HFFc6 (cell line): ENCODE data around the gene CBX5. TPM values are rescaled to one million over a fixed set of nuclear protein-coding genes. Genes with fewer than 3 reads are reported as not detected.

Experiments
- DNase-seq: peaks from one replicate; pipeline ENCODE4 v3.0.0-alpha.2; 2018
- H3K27ac Mint-ChIP-seq: 2 replicates; pipeline ENCODE4 v1.8.0; 2020; ENCODE audit warnings: mild to moderate bottlenecking, mixed read lengths
- H3K27me3 Mint-ChIP-seq: 2 replicates; pipeline ENCODE4 v1.8.0; 2021; ENCODE audit warnings: mild to moderate bottlenecking, moderate library complexity, mixed read lengths; ENCODE audit not compliant: insufficient read depth
- H3K36me3 Mint-ChIP-seq: 2 replicates; pipeline ENCODE4 v1.8.0; 2021; ENCODE audit warnings: low read depth, mixed read lengths
- H3K4me1 Mint-ChIP-seq: 2 replicates; pipeline ENCODE4 v1.8.0; 2020; ENCODE audit warnings: low read depth, mixed read lengths
- H3K4me3 Mint-ChIP-seq: 2 replicates; pipeline ENCODE4 v1.8.0; 2020; ENCODE audit warnings: mild to moderate bottlenecking, moderate library complexity, mixed read lengths
- H3K9me3 Mint-ChIP-seq: 2 replicates; pipeline ENCODE4 v1.8.0; 2020; ENCODE audit warnings: mild to moderate bottlenecking, mixed read lengths
- CTCF ChIP-seq: fragments of 200-600 bp; sonication (generic); IDR thresholded peaks from 2 replicates; pipeline ENCODE4 v1.5.0; 2021; ENCODE audit warnings: antibody characterized with exemption, mild to moderate bottlenecking
- total RNA-seq, 6 experiments: library from RNA; stranded (reverse); fragmentation: NEBNext Ultra II Directional; extraction: Animal tissue kit (Norgen Biotek cat#: 25700); gene quantifications; 2 replicates in 1 of 6; 3 replicates in 5 of 6; pipeline ENCODE4 v1.2.3, GENCODE V29; 2021

CBX5 gene
- total RNA-seq, 6 experiments from 2014 or later, result 76.8 to 128 (median 117) TPM

GRCh38 chr12:54294953-54295566, 15.1 kb upstream of the CBX5 start:
- no peak for DNase-seq
- no peak overlapping the region for H3K4me3 Mint-ChIP-seq
- peaks cover 10% of the 10 kb centered on the region for H3K4me1 Mint-ChIP-seq
- peaks cover 12% of the 10 kb centered on the region for H3K27me3 Mint-ChIP-seq
- no peak for TF ChIP-seq CTCF
- H3K36me3 Mint-ChIP-seq, result no peaks in the 10 kb centered on the region
- no peak overlapping the region for H3K27ac Mint-ChIP-seq
- no peaks in the 10 kb centered on the region for H3K9me3 Mint-ChIP-seq

DNA sequence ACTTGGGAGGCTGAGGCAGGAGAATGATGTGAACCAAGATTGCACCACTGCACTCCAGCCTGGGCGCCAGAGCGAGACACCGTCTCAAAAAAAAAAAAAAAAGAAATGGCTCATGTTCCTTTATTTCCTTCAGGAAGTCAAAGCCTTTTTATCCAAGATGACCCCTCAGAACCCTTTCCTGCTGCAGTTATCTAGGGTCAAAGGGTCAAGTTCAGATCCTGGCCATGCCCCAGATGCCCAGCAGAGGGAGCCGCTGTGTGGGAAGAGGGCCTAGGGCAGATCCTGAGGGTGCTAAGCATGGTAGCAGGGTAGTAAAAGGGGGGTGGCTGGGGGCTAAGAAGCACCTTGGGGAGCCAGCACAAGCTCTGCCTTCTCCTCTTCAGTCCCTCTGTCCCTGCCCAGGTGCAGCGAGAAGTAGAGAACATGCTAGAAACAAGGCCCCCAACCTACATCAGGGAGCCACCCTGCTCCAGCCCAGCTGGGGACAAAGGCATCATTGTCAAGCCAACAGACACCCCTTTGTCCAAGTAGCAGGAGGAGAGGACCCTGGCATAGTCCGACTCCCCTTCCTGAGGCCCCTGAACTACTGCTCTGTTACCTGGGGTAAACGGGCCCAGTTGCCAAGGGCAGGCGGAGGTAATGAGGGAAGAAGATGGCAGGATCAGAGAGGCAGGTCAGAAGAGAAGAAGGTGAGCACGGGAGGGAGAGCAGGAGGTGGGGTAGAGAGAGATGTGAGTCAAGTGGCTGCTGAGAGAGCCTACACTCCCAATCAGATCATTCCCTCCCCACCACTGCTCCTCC, 14.4 kb upstream of the CBX5 start:
- Mint-ChIP-seq H3K9me3 (no peaks in the 10 kb centered on the region), H3K27ac (no peak overlapping the region), H3K4me1 (peaks cover 3% of the 10 kb centered on the region), H3K36me3 (no peaks in the 10 kb centered on the region), H3K4me3 (no peak overlapping the region), H3K27me3 (peaks cover 12% of the 10 kb centered on the region)
- peak; percentile 89 for TF ChIP-seq CTCF
- DNase-seq, result peak; percentile 22

- no peaks in the 10 kb centered on the region for H3K4me1 Mint-ChIP-seq
- no peak overlapping the region for H3K27ac Mint-ChIP-seq
- DNase-seq, result no peak
These were observed 13.0 kb upstream of the CBX5 start for GRCh38 chr12:54292931-54293241.

GRCh38 chr12:54292083-54292930, 12.4 kb upstream of the CBX5 start:
- no peak overlapping the region for H3K27ac Mint-ChIP-seq
- H3K4me3 Mint-ChIP-seq, result no peak overlapping the region
- peaks cover 11% of the 10 kb centered on the region for H3K36me3 Mint-ChIP-seq
- no peak for DNase-seq
- no peak for TF ChIP-seq CTCF
- peaks cover 8% of the 10 kb centered on the region for H3K27me3 Mint-ChIP-seq
- no peaks in the 10 kb centered on the region for H3K4me1 Mint-ChIP-seq
- no peaks in the 10 kb centered on the region for H3K9me3 Mint-ChIP-seq

More at GRCh38 chr12:54292931-54293241, 13.0 kb upstream of the CBX5 start:
- no peaks in the 10 kb centered on the region for H3K9me3 Mint-ChIP-seq
- H3K4me3 Mint-ChIP-seq, result no peak overlapping the region
- peaks cover 5% of the 10 kb centered on the region for H3K36me3 Mint-ChIP-seq
- TF ChIP-seq CTCF, result no peak
- H3K27me3 Mint-ChIP-seq, result peaks cover 10% of the 10 kb centered on the region

GRCh38 chr12:54287261-54288157, 7.6 kb upstream of the CBX5 start:
- no peak for DNase-seq
- H3K27ac Mint-ChIP-seq, result peak overlapping the region; percentile 45
- H3K27me3 Mint-ChIP-seq, result peaks cover 14% of the 10 kb centered on the region
- no peak for TF ChIP-seq CTCF
- no peak overlapping the region for H3K4me3 Mint-ChIP-seq
- peaks cover 35% of the 10 kb centered on the region for H3K36me3 Mint-ChIP-seq
- H3K4me1 Mint-ChIP-seq, result peaks cover 42% of the 10 kb centered on the region
- no peaks in the 10 kb centered on the region for H3K9me3 Mint-ChIP-seq
